Amniotic epithelial cell (primary cell): Measurements from ENCODE around the gene LGALS4.
"Not testable (repeated sequence)": the region's sequence is repeated elsewhere in the genome, so short reads cannot be mapped to it uniquely, and the experiment has no call there.

Source experiments
- DNase-seq: peaks from one replicate; pipeline ENCODE4 v3.0.0-alpha.2; 2010; ENCODE audit warnings: low read depth

The LGALS4 gene

DNA sequence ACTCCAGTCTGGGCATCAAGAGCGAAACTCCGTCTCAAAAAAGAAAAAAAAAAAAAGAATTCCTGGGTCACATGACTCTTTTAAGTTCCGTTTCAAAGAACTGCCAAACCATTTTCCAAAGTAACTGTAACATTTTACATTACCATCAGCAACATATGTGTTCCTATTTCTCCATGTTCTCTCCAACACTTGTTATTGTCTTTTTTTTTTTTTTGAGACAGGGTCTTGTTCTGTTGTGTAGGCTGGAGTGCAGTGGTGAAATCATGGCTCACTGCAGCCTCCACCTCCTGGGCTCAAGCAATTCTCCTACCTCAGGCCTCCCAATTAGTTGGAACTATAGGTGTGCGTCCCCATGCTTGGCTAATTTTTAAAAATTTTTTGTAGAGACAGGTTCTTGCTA is 17.2 kb downstream of the LGALS4 start:
- DNase-seq = no peak

DNA sequence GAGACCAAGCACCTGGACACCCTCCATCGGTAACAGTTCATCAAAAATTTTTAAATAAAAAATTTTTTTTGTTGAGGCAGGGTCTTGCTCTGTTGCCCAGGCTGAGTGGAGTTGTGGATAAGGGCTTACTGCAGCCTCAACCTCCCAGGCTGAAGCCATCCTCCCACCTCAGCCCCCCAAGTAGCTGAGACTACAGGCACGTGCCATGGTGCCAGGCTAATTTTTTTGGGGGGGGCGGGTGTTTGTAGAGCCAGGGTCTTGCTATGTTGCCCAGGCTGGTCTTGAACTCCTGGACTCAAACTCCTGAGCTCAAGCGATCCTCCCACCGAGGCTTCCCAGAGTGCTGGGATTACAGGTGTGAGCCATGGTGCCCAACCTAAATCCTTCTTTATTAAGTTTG is 19.1 kb downstream of the LGALS4 start:
- DNase-seq = no peak

GRCh38 chr19:38793177-38793576 is 19.6 kb downstream of the LGALS4 start:
- DNase-seq = peak; percentile 26

DNA sequence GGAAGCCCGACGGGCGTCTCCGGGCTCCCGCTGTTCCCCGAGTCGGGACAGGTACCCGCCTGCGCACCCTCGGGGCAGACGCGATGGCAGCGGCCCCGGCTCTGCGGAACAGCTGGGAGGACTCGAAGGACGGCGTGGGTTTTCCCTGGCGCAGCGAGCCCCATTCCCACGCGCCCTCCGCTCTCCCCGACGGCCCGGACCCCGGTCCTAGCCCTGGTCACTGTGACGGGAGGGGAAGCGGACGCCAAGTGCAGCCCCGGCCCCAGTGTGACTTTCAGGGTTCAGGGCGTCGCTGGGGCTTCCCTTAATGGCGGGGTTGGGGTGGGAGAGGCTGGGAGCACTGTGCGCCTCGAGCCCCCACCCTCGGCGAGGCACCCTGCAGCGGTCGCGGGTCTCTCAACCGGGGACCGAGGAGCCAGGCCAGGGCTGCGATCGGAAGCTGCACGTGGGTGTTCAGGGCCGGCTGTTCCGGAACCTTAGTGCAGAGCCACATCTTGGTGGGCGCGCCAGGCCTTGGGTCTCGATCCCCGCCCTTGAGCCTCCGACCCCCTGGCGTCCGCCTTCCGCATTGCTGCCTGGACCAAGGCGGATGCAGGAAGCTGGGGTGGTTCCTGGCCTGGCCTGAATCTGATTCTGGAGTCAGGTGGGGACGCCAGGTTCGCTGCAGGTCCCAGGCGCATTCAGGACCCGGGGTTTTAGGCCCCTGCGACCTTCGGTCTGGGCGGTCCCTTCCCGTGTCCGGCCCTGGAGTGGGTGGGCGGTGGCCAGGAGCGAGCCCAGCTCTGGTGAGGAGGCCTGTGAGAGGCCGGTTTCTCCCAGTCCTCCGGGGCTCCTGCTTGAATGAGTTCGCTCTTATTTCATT is 20.3 kb downstream of the LGALS4 start:
- DNase-seq = no peak

DNA sequence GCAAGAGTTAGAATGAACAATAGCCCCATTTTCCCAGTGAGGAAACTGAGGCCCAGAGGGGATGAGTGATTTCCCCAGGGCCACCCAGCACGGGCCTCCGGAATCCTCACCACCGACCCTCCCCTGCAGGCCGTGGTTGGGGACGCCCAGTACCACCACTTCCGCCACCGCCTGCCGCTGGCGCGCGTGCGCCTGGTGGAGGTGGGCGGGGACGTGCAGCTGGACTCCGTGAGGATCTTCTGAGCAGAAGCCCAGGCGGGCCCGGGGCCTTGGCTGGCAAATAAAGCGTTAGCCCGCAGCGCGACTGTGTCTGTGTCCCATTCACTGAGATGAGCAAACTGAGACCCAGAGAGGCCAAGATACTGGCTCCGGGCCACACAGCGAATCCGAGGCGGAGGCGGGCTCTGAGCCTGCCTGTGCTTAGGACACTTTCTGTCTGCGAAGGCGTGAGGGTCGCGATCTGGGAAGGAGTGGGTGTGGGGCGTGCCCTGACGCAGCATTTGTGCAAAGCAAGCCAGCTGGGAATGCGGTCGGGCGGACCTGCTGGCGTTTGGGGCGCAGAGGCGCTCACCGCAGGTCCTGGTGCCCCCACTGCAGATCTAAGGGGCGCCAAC is 21.2 kb downstream of the LGALS4 start:
- DNase-seq = not testable (repeated sequence)

- not testable (repeated sequence) for DNase-seq
These were observed 22.0 kb downstream of the LGALS4 start for GRCh38 chr19:38790507-38791403.

GRCh38 chr19:38788478-38789243 is 24.1 kb downstream of the LGALS4 start, which contains the start of gene LGALS7B:
TSS of gene LGALS7B (plus strand) at chr19:38789200. CDS start at chr19:38789227, 27 bp downstream.
- DNase-seq = no peak

- DNase-seq = no peak
These were observed 26.0 kb downstream of the LGALS4 start for GRCh38 chr19:38786572-38787265.

- DNase-seq = not testable (repeated sequence)
These were observed 26.7 kb downstream of the LGALS4 start for GRCh38 chr19:38786061-38786460.

DNA sequence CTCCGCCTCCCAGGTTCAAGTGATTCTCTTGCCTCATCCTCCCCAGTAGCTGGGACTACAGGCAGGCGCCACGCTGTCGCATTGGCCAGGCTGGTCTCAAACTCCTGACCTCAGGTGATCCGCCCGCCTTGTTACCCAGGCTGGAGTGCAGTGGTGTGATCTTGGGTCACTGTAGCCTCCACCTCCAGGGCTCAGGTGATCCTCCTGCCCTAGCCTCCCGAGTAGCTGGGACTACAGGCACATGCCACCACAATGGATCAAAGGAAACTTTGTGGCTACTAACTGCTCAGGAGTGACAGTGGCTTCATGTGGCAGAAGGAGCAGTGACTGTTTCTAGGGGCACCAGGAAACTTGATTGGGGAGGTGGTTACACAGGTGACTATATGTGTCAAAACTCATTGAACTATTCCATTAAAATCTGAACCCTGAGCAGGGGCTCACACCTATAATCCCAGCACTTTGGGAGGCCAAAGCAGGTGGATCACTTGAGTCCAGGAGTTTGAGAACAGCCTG is 27.5 kb downstream of the LGALS4 start:
- no peak for DNase-seq

- DNase-seq = peak; percentile 95
These were observed 28.5 kb downstream of the LGALS4 start for GRCh38 chr19:38784224-38784623.

GRCh38 chr19:38782212-38782611 is 30.5 kb downstream of the LGALS4 start:
- DNase-seq = not testable (repeated sequence)

GRCh38 chr19:38781058-38781457 is 31.7 kb downstream of the LGALS4 start:
- no peak for DNase-seq

DNA sequence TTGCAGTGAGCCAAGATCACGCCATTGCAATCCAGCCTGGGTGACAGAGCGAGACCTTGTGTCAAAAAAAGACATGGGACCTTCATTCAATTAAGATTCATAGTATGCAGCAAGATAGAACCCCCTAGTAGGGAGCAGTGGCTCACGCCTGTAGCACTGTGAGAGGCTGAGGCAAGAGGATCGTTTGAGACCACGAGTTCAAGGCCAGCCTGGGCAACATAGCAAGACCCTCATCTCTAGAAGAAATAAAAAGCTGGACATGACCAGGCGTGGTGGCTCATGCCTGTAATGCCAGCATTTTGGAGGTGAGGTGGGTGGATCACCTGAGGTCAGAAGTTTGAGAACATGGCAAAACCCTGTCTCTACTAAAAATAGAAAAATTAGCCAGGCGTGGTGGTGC is 32.3 kb downstream of the LGALS4 start:
- no peak for DNase-seq

DNA sequence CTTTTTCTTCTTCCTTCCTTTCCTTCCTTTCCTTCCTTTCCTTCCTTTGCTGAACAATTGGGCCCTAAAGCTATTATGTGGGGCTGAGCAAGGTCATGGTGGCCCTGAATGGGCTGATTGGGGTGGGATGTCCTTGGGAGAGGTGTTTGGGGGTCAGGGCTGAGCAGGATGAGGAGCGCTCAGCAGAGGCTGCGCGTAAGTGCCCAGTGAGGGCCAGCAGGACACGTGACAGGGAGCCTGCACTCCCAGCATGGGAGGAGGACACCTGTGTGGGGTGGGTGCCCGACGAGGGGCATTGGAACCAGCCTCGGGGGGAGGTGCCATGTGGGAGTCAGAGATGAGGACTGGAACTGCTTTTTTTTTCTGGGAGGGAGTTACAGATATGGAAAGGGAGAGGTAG is 34.0 kb downstream of the LGALS4 start:
- no peak for DNase-seq

- no peak for DNase-seq
These were observed 38.4 kb downstream of the LGALS4 start for GRCh38 chr19:38774181-38774950.

GRCh38 chr19:38773469-38774177 is 39.1 kb downstream of the LGALS4 start, which contains the start of gene LGALS7:
TSS of gene LGALS7 (minus strand) at chr19:38773517. CDS start at chr19:38773492, 25 bp downstream.
- no peak for DNase-seq

- DNase-seq = not testable (repeated sequence)
These were observed 41.2 kb downstream of the LGALS4 start for GRCh38 chr19:38771569-38771968.

DNA sequence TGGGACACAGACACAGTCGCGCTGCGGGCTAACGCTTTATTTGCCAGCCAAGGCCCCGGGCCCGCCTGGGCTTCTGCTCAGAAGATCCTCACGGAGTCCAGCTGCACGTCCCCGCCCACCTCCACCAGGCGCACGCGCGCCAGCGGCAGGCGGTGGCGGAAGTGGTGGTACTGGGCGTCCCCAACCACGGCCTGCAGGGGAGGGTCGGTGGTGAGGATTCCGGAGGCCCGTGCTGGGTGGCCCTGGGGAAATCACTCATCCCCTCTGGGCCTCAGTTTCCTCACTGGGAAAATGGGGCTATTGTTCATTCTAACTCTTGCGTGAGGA is 41.8 kb downstream of the LGALS4 start:
- DNase-seq = not testable (repeated sequence)
